ENCODE data around the gene ALPG.
"Not testable (repeated sequence)": the region's sequence is repeated elsewhere in the genome, so short reads cannot be mapped to it uniquely, and the experiment has no call there.

ALPG gene

DNA sequence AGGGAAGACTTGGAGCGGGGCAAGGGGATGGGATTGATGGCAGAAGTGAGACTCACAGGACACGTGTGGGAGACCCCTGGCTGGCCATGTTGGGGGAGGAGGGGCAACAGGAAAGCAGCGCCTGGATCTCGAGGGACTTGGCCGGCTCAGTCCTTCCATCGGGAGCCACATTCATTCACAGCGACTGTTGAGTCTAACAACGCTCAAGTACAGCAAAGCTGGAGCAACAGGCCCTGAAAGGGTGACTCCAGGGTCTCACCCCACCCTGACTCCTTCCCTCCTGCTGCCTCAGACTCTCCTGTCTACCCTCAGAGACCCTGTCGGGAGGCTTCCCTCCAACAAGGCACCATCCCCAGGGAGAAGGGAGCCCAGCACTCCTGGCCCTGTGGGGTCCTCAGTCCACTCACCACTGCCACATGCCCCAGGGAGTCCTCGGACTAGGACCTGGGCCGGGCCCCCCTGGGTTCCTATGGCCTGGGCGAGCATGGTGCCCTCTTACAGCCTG is 34.6 kb downstream of the ALPG start:
- no peak for DNase-seq (ENCODE audit: low read depth)

DNA sequence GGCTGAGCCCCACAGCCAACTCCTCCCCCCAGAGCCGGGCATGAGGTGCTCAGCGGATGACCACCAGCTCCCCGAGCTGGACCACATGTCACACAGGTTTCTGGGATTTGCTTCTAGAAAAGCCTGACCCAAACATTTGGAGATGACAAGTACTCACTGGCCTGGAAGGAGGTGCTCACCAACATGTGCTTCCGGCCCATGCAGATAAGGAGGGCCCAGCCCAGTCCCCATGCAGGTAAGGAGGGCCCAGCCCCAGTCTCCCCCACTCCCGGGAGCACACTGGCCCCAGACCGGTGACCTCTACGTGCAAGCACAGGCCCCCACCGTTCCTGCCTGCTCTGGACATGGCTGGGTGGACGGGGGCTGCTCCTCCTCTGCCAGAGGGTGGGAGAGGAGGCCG is 35.3 kb downstream of the ALPG start:
- not testable (repeated sequence) for DNase-seq (ENCODE audit: low read depth)

DNA sequence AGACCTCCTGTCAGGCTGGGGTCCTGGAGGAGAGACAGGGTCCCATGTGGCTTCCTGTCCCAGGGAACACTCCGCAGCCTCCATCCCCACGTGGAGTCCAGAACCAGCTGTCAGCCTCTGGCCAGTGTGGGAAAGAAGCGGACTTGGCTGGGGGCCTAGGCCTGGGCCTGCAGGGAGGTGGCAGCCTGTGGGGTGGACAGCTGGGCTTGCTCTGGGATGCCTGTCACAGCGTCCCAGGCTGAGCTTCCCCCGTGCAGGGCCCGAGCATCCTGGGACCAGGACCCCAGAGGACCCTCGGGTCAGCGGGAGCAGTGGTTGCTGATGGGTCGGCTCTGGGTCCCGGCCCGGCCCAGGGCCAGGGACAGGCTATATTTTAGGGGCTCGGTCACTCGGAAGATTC is 35.8 kb downstream of the ALPG start:
- DNase-seq (ENCODE audit: low read depth), result not testable (repeated sequence)

DNA sequence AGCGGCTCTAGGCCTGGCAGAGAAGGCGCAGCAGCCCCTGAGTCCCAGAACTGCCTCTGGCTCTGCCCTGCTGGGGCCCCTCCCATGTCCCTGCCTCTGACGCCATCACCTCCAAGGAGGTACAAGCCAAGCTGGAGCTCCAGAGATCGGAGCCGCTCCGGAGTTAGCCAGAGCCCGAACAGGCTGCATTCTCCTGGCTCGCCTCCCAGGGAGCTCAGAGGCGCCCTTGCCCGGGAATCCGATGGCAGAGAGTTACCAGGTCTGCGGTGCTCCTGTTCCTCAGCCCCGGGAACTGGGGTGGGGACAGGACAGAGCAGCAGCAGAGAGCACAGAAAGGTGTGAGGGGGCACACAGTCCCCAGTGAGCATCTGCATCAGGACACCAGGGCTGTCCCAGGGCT is 36.4 kb downstream of the ALPG start:
- not testable (repeated sequence) for DNase-seq (ENCODE audit: low read depth)

DNA sequence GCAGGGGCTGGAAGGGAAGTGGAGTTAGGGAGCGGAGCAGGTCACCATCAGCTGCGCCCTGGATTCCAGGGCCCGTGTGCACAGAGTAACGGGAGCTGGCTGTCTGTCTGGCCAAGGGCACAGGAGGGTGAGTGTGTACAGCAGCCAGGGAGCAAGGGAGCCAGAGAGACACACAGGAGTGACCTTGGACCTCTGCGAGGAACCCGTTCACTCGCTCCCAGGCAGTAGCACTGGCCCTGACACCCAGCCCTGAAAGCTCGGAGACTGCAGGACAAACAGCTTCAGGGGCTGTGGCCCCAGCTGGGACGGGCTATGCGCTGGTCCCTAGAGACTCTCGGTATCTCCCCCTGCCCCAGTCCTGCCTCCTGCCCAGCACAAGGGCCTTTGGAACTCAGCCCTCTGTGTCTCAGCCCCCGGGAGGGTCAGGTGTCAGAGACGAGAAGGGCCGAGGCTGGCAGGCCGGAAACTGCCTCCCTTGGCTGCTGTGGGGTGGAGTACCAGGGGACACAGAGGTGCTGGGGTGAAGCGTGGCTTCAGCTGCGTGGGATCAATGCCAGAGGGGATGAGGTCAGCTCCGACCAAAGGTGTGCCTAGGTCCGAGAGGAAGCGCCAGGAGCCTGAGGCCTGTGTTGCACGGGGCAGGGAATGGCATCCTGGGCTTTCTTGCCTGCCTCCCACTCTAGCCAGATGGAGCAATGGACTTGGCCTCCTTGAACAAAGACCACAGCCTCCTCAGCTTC is 37.2 kb downstream of the ALPG start:
- not testable (repeated sequence) for DNase-seq (ENCODE audit: low read depth)

DNA sequence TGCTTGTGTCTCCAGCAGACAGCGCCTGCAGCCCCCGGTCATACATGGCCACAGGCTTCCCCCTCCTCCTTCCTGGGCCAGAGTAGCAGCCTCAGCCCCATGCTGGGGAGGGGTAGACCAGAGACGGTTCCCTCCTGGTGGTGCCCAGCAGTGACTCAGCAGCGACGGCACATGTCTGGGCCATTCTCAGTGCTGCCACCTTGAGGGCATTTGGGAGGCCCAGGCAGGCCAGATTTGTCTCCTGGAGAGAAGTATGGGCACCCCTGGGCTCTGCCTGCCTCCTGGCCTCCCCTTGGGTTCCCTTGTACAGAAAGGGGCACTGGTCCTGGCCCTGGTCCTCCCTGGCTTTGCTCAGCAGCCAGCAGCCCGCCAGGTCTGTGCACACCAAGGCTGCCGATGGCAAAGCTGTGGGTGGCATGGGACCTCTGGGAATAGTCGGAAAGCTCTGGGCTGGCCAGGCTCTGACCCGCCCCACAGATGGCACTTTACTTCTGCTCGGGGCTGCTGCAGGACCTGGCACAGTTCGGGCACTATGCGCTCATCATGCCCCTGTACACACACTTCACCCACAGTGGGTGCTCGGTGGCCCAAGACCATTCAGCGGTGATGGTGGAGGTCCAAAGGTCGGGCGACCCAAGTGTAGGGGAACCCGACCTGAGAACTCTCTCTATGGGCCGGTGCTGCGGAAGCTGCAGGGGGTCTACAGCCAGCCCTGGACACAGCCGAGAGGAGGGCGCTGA is 37.9 kb downstream of the ALPG start:
- DNase-seq (ENCODE audit: low read depth), result peak; percentile 24

DNA sequence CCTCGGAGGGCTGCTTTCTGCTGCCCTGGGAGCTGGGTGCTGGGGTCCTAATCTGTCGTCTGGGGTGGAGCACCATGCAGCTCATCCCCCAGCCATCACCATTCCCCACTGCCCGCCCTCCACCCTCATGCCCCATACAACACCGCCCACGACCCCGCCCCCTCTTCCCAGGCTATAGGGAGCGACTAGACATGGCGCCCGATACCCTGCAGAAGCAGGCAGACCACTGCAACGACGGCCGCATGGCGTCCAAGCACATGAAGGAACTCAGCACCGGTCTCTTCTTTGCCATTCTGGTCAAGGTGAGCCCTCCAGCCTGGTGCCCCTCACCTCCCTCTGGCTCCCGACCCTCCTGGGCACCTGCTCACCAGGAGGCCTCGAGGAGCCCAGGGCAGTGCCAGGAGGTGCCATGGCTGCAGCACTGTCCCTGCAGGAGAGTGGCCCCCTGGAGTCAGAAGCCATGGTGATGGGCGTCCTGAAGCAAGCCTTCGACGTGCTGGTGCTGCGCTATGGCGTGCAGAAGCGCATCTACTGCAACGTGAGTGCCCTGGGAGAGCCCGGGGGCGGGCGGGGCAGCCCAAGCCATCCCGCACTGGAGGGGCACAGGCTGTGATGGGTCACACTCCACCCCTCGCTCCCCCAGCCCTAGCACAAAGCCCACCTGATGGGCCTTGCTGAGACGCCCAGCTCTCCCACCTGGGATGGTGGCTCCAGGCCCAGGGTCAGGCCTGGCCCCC is 38.7 kb downstream of the ALPG start:
- not testable (repeated sequence) for DNase-seq (ENCODE audit: low read depth)

DNA sequence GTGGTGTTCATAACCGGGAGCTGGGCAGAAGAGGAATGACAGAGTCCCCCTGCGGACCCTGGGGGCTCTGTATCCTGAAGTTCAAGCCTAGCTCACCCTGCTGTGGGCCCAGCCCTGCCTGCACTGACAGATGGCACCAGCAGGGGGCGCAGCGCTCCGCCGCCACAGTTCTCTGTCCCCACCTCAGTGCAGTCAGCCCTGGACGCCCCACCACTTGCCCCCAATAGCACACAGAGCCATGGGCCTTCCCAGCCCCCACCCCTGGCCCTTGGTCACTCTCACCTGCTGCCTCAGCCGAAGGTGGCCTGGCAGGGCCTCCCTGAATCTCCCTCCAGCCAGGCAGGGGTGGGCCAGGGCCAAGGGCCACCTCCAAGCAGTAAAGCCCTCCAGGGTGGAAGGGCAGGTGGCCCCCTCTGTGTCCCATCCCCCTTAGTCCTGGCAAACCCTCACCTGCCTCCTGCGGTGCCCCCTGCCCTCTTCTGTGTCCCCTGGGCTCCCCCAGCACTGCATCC is 39.7 kb downstream of the ALPG start:
- not testable (repeated sequence) for DNase-seq (ENCODE audit: low read depth)

DNA sequence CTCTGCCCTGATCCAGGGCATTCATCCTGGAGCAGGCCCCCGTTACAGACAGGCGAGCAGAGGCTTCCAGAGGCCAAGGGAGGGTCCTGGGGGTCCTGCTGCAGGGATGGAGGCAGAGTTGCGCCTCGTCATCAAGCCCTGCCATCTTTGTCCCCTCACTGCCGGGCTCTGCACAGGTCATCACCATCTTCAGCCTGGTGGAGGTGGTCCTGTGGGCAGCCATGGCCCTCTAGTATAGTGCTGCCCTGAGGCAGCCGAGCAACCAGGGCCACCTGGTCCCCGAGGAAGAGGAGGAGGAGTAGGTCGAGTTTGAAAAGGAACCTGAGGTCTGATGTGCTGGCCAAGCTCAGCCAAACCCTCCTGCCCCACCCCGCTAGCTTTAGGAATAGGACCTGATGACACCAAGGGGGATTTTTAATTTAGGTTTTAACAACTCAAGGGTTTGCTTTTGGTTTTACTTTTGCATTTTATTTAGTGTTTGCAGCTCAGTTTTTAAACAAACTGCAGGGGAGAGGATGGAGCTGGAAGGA is 40.5 kb downstream of the ALPG start:
- no peak for DNase-seq (ENCODE audit: low read depth)

DNA sequence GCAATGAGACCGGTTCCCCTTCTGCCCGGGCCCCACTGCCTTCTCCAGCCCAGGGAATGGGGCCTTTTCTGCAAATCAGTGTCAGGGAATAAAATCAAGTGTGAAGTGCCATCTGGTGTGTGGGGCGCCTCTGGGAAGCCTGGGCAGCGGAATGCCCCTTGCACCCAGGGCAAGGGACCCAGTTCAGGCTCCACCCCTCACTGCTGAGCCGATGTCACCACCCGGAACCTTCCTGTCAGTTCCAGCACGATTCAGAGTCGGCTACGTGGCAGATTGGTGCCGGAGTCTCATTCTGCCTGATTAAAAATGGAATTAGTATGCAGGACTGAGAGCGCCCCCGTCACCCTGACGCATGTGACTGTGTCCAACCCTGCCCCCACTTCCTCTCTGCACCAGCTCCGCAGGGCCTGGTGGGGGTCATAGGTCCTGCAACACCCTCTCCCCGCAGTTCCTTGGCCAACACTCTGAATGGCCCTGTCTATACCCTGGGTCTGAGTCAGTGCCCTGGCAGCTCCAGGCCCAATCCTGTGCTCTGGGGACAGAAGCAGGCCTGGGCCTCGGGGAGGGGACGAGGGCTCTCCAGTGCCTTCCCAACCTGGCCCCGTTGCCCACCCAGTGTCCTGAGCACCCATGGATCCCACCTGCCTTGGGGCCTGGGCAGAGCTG is 41.1 kb downstream of the ALPG start:
- no peak for DNase-seq (ENCODE audit: low read depth)

DNA sequence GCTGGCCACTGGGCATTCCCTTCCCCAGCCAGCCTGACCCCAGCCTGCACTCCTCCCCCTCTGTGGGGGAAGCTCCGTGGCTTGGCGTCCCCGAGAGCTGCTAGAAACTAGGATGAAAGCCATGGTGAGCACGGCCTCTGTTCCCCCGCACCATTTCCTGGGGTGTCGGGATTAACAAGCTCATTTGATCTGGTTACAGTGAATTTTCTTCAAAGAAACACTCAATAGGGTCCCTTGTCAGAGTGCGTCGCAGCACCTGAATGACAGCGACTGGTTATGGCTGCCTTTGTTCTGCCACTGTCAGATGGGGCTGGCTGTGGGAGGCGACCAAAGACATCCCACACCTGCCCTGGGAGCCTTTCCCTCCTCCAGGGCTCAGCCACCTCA is 41.7 kb downstream of the ALPG start:
- no peak for DNase-seq (ENCODE audit: low read depth)

DNA sequence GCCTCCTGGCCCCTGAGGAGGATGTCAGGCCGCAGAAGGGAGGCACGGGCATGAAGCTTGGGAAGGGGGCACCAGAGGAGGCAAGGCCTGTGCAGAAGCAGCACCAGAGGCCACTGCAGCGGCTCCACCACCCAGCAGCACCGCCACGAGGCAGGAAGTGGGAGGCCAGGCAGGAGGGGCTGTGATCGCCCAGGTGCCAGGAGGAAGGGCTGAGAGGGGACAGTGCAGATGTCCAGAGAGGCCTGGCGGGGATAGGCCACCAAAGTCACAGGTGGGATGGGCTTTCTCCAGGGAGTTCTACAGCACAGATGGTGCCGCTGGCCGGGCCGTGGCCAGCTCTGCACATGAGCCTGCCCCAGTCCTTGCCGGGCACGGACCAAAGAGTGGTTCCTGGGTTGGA is 43.3 kb downstream of the ALPG start:
- no peak for DNase-seq (ENCODE audit: low read depth)

DNA sequence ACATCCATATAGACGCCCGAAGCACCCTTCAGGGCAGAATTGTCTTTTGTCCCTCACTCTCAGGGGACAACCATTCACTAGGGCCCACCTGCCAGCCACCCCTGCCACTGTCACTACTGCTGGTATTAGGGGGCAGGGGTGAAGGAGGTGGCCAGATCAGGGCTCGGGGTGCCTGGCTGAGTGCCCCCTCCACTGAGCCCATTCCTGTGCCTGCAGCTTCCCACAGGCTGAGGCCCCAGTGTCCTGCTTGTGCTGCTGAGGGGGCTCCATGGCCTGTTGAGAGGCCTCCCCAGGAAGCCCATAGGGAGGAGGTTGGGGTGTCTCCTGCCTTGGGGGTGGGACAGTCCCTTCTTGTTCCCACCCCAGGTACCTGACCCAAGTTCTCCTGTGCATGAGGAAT is 45.0 kb downstream of the ALPG start:
- DNase-seq (ENCODE audit: low read depth), result not testable (repeated sequence)

DNA sequence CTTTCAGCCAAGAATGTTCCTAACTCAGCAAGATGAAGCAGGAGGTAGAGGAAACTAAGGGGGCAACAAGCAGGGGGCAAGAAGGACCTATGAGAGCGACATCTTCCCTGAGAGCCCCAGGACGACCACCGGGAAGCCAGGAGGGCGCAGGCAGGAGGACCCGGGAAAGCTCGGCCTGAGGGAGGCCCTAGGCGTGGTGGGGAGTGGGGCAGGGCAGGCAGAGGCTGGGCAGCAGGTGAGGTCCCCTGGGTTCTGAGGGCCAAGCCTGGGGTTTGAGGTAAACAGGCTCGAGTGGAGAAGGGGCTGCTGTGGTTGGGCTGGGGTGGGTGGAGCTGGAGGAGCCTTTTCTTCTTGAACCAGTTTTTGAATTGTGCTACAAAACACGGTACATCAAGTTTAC is 48.0 kb downstream of the ALPG start:
- no peak for DNase-seq (ENCODE audit: low read depth)

DNA sequence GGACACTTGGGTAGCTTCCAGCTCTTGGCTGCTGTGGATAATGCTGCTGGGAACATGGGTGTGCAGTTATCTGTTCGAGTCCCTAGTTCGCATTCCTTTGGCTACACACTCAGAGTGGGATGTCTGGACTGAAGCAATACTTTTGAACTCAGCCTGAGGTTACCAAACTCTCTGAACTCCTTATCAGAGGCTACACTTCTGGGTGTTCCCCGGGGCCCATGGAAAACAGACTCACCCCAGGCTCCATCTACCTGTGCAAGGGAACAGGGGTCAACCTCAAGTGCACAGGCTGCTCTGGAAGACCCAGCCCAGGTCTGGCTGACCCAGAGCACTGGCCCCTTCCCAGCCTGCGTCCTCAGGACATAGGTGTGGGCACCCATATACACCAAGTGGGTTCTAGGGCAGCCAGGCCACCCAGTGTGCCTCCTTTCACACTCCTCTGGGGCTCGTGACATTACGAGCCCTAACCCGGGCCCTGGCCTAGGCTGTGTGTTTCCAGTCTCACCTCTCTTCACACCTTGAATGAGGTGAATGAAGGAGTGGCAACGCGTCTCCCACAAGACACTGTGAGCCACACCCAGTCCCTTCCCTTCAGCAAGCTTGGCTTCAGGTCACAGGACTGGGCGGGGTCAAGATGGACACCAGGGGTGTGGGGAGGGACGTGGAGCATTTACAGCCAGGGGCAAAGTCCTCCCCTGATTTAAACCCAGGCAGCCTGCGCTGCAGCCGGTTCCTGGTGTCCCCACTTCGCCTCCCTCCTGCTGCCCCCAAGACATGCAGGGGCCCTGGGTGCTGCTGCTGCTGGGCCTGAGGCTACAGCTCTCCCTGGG is 49.0 kb downstream of the ALPG start, which contains the start of gene ALPI:
Gene ALPI (plus strand): TSS at position 728 of the 830 bp plus-strand sequence. CDS start 47 bp downstream, at position 775.
- DNase-seq (ENCODE audit: low read depth), result no peak

DNA sequence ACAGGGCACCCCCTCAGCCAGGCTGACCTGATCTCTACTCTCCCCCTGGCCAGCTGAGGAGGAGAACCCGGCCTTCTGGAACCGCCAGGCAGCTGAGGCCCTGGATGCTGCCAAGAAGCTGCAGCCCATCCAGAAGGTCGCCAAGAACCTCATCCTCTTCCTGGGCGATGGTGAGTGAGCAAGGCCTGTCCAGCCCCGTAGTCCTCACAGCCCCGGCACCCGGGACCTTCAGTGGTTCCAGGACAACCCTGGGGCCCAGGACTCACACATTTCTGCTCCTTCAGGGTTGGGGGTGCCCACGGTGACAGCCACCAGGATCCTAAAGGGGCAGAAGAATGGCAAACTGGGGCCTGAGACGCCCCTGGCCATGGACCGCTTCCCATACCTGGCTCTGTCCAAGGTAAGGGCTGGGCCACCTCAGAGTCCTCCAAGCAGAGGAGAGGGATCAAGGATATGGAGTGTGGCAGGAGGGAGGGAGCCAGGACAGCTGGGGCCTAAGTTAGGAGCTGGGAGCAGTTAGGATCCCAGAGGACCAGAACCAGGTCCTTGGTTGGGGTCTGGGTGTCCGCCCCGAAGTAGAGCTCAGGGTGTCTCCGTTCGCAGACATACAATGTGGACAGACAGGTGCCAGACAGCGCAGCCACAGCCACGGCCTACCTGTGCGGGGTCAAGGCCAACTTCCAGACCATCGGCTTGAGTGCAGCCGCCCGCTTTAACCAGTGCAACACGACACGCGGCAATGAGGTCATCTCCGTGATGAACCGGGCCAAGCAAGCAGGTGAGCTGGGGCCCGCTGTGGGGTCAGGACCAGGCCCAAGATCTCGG is 49.9 kb downstream of the ALPG start:
- DNase-seq (ENCODE audit: low read depth), result no peak

DNA sequence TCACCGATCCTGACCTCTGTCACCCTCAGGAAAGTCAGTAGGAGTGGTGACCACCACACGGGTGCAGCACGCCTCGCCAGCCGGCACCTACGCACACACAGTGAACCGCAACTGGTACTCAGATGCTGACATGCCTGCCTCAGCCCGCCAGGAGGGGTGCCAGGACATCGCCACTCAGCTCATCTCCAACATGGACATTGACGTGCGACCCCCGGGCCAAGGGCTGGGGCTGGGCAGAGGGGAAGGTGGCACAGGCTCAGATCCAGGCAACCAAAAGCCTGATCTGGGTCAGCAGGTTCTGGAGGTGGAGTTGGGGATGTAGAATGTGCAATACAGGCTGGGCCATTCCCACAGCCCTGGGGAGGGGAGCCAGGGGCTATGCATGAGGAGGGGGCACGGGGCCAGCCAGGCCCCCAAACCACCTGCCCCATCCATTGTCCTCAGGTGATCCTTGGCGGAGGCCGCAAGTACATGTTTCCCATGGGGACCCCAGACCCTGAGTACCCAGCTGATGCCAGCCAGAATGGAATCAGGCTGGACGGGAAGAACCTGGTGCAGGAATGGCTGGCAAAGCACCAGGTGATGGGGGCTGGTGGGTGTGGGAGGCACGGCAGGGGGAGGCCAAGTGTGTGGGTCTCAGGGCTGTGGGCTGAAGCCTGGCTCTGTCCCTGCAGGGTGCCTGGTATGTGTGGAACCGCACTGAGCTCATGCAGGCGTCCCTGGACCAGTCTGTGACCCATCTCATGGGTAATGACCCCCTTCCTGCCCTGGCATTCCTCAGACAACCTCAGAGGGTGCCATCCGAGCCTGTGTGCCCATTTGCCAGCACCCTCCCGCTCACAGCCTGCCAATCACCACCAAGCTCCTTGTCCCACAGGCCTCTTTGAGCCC is 50.7 kb downstream of the ALPG start:
- DNase-seq (ENCODE audit: low read depth), result no peak

DNA sequence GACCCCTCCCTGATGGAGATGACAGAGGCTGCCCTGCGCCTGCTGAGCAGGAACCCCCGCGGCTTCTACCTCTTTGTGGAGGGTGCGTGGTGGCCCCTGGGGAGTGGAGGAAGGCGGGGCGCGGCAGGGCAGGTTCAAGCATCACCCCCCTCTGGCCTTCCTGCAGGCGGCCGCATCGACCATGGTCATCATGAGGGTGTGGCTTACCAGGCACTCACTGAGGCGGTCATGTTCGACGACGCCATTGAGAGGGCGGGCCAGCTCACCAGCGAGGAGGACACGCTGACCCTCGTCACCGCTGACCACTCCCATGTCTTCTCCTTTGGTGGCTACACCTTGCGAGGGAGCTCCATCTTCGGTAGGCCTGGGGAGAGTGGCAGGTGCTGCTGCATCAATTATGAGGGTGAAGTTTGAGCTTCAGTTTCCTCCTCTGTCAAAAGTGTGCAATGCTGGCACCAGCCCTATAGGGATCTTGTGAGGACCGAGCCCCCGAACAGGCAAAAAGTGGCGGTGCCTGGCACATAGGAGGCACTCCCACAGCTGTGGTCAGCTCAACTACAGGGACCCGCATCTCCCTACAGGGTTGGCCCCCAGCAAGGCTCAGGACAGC is 51.5 kb downstream of the ALPG start:
- no peak for DNase-seq (ENCODE audit: low read depth)
